Measurements from ENCODE around the gene FBXW4. TPM values are rescaled to one million over a fixed set of nuclear protein-coding genes. Genes with fewer than 3 reads are reported as not detected.

Gene FBXW4
- total RNA-seq, 2 experiments from 2014 or later: 37.6 to 38.2 TPM

DNA sequence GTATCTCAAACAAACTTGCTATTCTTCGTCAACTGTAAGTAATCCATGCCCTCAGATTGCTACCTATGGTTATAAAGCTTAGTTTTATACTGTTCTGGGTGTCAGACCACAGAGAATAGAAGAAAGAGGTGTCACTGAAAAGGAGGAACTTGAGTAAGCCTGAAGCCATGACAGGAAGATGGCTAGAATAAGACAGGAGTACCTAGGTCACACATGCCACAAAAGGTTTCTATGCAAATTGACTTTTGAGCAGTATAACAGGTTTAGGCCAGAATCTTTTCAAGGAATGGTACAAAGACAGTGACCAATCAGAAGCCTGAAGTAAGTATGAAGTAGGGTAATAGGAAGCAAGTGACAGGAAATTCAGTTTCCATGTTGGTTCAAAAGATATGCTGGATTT is 23.5 kb downstream of the FBXW4 start:
- TF ChIP-seq, protein P1, sequence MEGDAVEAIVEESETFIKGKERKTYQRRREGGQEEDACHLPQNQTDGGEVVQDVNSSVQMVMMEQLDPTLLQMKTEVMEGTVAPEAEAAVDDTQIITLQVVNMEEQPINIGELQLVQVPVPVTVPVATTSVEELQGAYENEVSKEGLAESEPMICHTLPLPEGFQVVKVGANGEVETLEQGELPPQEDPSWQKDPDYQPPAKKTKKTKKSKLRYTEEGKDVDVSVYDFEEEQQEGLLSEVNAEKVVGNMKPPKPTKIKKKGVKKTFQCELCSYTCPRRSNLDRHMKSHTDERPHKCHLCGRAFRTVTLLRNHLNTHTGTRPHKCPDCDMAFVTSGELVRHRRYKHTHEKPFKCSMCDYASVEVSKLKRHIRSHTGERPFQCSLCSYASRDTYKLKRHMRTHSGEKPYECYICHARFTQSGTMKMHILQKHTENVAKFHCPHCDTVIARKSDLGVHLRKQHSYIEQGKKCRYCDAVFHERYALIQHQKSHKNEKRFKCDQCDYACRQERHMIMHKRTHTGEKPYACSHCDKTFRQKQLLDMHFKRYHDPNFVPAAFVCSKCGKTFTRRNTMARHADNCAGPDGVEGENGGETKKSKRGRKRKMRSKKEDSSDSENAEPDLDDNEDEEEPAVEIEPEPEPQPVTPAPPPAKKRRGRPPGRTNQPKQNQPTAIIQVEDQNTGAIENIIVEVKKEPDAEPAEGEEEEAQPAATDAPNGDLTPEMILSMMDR (IDR thresholded peaks at IDR 0.05): no peak
- Mint-ChIP-seq H3K27me3 (no peaks in the 10 kb centered on the region), H3K9me3 (no peaks in the 10 kb centered on the region), H3K4me1 (ENCODE audit: low read depth) (peaks cover 5% of the 10 kb centered on the region), H3K27ac (no peak overlapping the region), H3K4me3 (no peak overlapping the region), H3K36me3 (ENCODE audit: low read depth) (peaks cover 42% of the 10 kb centered on the region)
- CTCF ChIA-PET: interaction anchor here (1.0 kb wide), 2 partner anchors 69 to 188 kb away, joined by 3 read pairs; no protein-coding TSS in a partner anchor
- no peak for DNase-seq
- POLR2A ChIA-PET: no interaction called here
- intact Hi-C loops (cut with micrococcal nuclease): no loop called here
- no peak for ATAC-seq

DNA sequence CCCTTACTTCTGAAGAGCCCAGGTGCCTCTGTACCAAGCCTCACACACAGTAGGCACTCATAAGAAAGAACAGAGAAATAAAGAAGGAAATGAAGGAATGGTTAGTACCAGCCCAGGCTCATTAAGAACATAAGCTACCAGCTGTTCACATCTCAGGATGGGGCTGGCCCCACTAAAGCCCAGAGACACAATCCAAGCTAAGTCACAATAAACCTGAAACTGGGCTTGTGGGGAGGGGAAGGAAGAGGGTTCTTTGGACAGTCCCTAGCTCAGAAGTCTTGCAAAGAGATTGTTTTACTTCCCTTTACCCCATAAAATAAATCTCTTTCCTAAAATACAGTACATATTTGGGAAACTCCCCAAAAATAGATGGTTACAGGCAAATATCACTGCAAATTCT is 24.3 kb downstream of the FBXW4 start:
- ChIA-PET POLR2A (interaction anchor here (0.9 kb wide), 1 partner anchor 10 kb away, joined by 3 read pairs; no protein-coding TSS in a partner anchor), CTCF (interaction anchor here (1.0 kb wide), 2 partner anchors 187 to 432 kb away, joined by 3 read pairs; no protein-coding TSS in a partner anchor)
- ATAC-seq (no peak), DNase-seq (no peak)
- Mint-ChIP-seq H3K36me3 (ENCODE audit: low read depth) (peaks cover 36% of the 10 kb centered on the region), H3K27me3 (no peaks in the 10 kb centered on the region), H3K9me3 (no peaks in the 10 kb centered on the region), H3K4me3 (no peak overlapping the region), H3K27ac (no peak overlapping the region), H3K4me1 (ENCODE audit: low read depth) (peaks cover 5% of the 10 kb centered on the region)
- intact Hi-C loops (cut with micrococcal nuclease): no loop called here
- TF ChIP-seq, protein P1 (IDR thresholded peaks at IDR 0.05): no peak

DNA sequence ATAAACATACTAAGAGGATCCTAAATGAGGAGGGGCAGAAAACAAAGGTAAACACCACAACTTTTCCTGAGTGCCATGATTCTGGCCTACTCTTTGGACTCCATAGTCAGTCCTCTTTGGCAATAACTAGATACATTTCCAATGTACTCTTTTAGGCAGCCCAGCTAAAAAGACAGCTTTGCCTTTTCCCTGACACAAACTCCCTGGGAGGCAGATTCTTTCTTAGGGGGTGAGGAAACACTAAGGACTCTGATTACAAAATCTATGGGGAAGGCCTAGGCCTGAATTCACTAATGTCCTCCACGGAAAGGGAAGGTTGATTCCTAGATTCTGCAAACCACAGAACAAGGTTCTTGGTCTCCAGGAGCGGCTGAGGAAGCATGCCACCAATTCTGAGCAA is 25.8 kb downstream of the FBXW4 start:
- Mint-ChIP-seq H3K36me3 (ENCODE audit: low read depth) (peaks cover 34% of the 10 kb centered on the region), H3K9me3 (no peaks in the 10 kb centered on the region), H3K27ac (no peak overlapping the region), H3K4me3 (no peak overlapping the region), H3K27me3 (no peaks in the 10 kb centered on the region), H3K4me1 (ENCODE audit: low read depth) (peaks cover 5% of the 10 kb centered on the region)
- no peak for ATAC-seq
- intact Hi-C loops (cut with micrococcal nuclease): no loop called here
- TF ChIP-seq, protein P1 (IDR thresholded peaks at IDR 0.05): no peak
- no peak for DNase-seq
- POLR2A ChIA-PET: no interaction called here
- CTCF ChIA-PET: no interaction called here

DNA sequence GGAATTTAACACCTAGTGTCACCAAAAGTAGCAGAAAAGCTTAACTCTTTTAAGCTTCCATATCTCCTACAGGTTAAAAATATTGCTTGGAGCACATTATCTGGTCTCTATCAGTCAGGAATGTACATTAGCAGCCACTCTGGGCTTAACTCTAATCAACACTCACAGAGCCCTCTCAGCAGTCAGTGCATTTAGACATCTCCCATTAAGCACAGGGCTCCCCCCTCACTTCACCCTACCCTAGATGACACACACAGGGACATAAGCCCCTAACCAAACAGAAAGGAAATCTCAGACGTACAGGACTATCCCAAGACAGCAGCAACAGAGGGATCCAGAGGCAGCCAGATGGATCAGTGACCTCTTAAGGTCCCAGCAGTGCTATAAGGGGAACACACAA is 26.4 kb downstream of the FBXW4 start:
- intact Hi-C loops (cut with micrococcal nuclease): no loop called here
- peaks cover 5% of the 10 kb centered on the region for H3K4me1 Mint-ChIP-seq (ENCODE audit: low read depth)
- ATAC-seq (no peak), DNase-seq (no peak)
- TF ChIP-seq, protein P1 (IDR thresholded peaks at IDR 0.05): no peak
- CTCF ChIA-PET: no interaction called here
- H3K36me3 Mint-ChIP-seq (ENCODE audit: low read depth): peaks cover 32% of the 10 kb centered on the region
- H3K27ac Mint-ChIP-seq: no peak overlapping the region
- H3K4me3 Mint-ChIP-seq: no peak overlapping the region
- H3K27me3 Mint-ChIP-seq: no peaks in the 10 kb centered on the region
- POLR2A ChIA-PET: no interaction called here
- no peaks in the 10 kb centered on the region for H3K9me3 Mint-ChIP-seq

DNA sequence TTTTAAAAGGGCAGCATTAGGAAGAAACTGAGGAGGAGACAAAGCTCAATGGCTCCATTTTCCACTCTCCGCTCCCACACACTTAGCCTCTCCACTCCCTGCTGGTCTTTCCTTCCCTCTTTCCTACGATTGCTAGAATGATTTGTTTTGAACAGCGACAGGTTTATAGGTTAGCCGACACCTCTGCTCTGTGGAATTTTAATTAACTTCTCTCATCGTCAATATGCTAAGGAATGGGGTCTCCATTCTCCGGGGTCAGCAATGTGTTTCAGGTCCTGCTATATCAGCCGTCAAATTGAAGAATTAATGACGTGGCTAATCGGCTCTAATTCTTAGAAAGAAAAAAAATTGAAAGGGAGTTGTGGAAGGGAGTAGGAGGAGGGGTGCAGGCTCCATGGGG is 28.9 kb downstream of the FBXW4 start:
- TF ChIP-seq, protein P1 (IDR thresholded peaks at IDR 0.05): no peak
- POLR2A ChIA-PET: no interaction called here
- no peak for ATAC-seq
- CTCF ChIA-PET: interaction anchor here (0.9 kb wide), 1 partner anchor 115 kb away, joined by 3 read pairs; no protein-coding TSS in a partner anchor
- H3K36me3 Mint-ChIP-seq (ENCODE audit: low read depth): peaks cover 23% of the 10 kb centered on the region
- H3K27ac Mint-ChIP-seq: no peak overlapping the region
- no peaks in the 10 kb centered on the region for H3K9me3 Mint-ChIP-seq
- intact Hi-C loops (cut with micrococcal nuclease): no loop called here
- H3K27me3 Mint-ChIP-seq: no peaks in the 10 kb centered on the region
- H3K4me3 Mint-ChIP-seq: no peak overlapping the region
- no peak for DNase-seq
- peaks cover 5% of the 10 kb centered on the region for H3K4me1 Mint-ChIP-seq (ENCODE audit: low read depth)
